Stomach smooth muscle (tissue), 2 donors: ENCODE results near the gene TBX5.
"Not testable (repeated sequence)": the region's sequence is repeated elsewhere in the genome, so short reads cannot be mapped to it uniquely, and the experiment has no call there.

Source experiments
- H3K27ac ChIP-seq: one replicate; pipeline ENCODE4 v1.7.0; 2013; ENCODE audit warnings: mild to moderate bottlenecking, low read length, inconsistent platforms
- H3K27me3 ChIP-seq, 2 donors: one replicate each; pipeline ENCODE4 v1.7.0; 2013; ENCODE audit warnings: low read length in 2 of 2; ENCODE audit not compliant: insufficient read depth in 2 of 2, control insufficient read depth in 1 of 2
- H3K36me3 ChIP-seq, 2 donors: one replicate each; pipeline ENCODE4 v1.7.0; 2013; ENCODE audit warnings: low read length in 2 of 2; ENCODE audit not compliant: control insufficient read depth in 2 of 2, insufficient read depth in 2 of 2
- H3K4me1 ChIP-seq: one replicate; pipeline ENCODE4 v1.7.0; 2013; ENCODE audit warnings: low read length; ENCODE audit not compliant: control insufficient read depth, insufficient read depth
- H3K4me3 ChIP-seq, 2 donors: one replicate each; pipeline ENCODE4 v1.7.0; 2013; ENCODE audit warnings: low read length in 2 of 2
- H3K9ac ChIP-seq, 2 donors: one replicate each; pipeline ENCODE4 v1.7.0; 2013; ENCODE audit warnings: low read length in 2 of 2, mild to moderate bottlenecking in 1 of 2
- H3K9me3 ChIP-seq, 2 donors: one replicate each; pipeline ENCODE4 v1.7.0; 2013; ENCODE audit warnings: low read length in 2 of 2; ENCODE audit not compliant: control insufficient read depth in 2 of 2
- donor health status: healthy.
- donor health status: Pancreatic carcinoma.

The TBX5 gene

GRCh38 chr12:114368685-114369452 is 37.1 kb downstream of the TBX5 start:
- H3K4me3 ChIP-seq = no peak overlapping the region
- no peaks in the 10 kb centered on the region for H3K36me3 ChIP-seq
- H3K9me3 ChIP-seq = peaks cover 0 to 3% of the 10 kb centered on the region in 2 donors
- no peak overlapping the region for H3K27ac ChIP-seq
- no peak overlapping the region for H3K9ac ChIP-seq
- peaks cover 0 to 8% of the 10 kb centered on the region in 2 donors for H3K27me3 ChIP-seq
- no peaks in the 10 kb centered on the region for H3K4me1 ChIP-seq

GRCh38 chr12:114361992-114362391 is 44.0 kb downstream of the TBX5 start:
- no peaks in the 10 kb centered on the region for H3K4me1 ChIP-seq
- no peaks in the 10 kb centered on the region for H3K36me3 ChIP-seq
- peaks cover under 1 to 3% of the 10 kb centered on the region in 2 donors for H3K9me3 ChIP-seq
- H3K27me3 ChIP-seq = peaks cover 0 to 6% of the 10 kb centered on the region in 2 donors
- H3K4me3 ChIP-seq = no peak overlapping the region
- H3K27ac ChIP-seq = no peak overlapping the region
- no peak overlapping the region for H3K9ac ChIP-seq

GRCh38 chr12:114361545-114361944 is 44.4 kb downstream of the TBX5 start:
- peaks cover 3% of the 10 kb centered on the region in 2 donors for H3K9me3 ChIP-seq
- H3K9ac ChIP-seq = no peak overlapping the region
- no peak overlapping the region for H3K27ac ChIP-seq
- peaks cover 0 to 8% of the 10 kb centered on the region in 2 donors for H3K27me3 ChIP-seq
- no peaks in the 10 kb centered on the region for H3K36me3 ChIP-seq
- no peaks in the 10 kb centered on the region for H3K4me1 ChIP-seq
- no peak overlapping the region for H3K4me3 ChIP-seq

- Histone ChIP-seq H3K27me3 (peaks cover 0 to 10% of the 10 kb centered on the region in 2 donors), H3K27ac (no peak overlapping the region), H3K36me3 (no peaks in the 10 kb centered on the region), H3K9ac (no peak overlapping the region), H3K4me3 (no peak overlapping the region), H3K9me3 (peaks cover 0 to 3% of the 10 kb centered on the region in 2 donors), H3K4me1 (no peaks in the 10 kb centered on the region)
These were observed 45.5 kb downstream of the TBX5 start for GRCh38 chr12:114360485-114360884.

DNA sequence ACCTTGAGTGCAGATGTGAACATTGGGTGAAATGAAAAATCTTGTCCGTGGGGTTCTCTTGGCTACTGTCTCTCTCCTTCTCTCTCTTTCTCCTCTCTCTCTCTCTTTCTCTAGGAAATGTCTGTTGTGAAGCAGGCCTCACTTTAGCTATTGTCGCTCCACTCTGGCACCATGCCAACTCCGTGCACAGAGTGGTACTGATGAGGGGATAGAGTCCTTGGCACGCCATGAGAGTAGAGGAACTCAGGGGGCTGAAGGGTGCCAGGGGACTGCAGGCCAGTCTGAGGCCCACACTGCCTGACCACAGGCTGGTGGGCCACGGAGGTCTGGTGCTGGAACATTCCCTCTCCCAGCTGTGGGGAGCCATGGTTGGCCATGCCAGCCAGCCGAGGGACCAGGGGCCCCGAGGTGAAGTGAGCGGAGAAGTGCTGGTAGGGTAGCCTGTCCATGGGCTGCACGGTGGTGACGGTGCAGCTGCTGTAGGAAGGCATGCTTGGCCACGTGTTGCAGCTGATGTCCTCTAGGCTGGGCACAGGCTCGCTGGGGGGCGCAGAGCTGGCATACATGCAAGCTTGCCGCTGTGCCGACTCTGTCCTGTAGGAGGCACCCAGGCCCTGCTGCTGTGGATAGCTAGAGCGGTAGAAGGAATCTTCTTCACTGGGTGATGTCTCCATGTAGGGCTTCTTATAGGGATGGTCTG is 50.4 kb downstream of the TBX5 start:
- Histone ChIP-seq H3K36me3 (no peaks in the 10 kb centered on the region), H3K9me3 (peaks cover 0 to 3% of the 10 kb centered on the region in 2 donors), H3K4me1 (no peaks in the 10 kb centered on the region), H3K27me3 (peaks cover 0 to 9% of the 10 kb centered on the region in 2 donors), H3K27ac (no peak overlapping the region), H3K9ac (no peak overlapping the region), H3K4me3 (no peak overlapping the region)

DNA sequence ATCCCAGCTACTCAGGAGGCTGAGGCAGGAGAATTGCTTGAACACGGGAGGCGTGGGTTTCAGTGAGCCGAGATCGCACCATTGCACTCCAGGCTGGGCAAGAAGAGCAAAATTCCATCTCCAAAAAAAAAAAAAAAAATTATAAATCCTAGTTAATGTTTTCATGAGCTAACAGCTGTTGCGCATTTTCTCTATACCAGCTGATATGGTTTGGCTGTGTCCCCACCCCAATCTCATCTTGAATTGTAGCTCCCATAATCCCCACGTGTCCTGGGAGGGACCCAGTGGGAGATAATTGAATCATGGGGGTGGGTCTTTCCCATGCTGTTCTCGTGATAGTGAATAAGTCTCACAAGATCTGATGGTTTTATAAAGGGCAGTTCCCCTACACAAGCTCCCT is 56.7 kb downstream of the TBX5 start:
- not testable (repeated sequence) for H3K36me3 ChIP-seq, H3K27ac ChIP-seq, H3K4me3 ChIP-seq, H3K27me3 ChIP-seq, H3K9ac ChIP-seq, H3K9me3 ChIP-seq, H3K4me1 ChIP-seq

DNA sequence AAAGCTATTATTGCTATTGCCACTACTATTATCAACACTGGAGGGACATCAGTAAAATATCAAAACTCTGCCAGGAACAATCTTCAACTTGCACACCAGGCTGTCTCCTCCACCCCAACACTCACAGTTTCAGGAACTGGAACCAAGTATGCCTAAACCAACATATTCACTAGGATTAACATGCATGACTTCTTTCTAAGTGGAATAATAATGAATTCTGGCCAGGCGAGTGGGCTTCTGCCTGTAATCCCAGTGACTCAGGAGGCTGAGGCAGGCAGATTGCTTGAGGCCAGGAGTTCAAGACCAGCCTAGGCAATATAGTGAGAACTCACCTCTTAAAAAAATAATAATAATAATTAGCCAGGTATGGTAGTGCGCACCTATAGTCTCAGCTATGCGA is 58.1 kb downstream of the TBX5 start:
- Histone ChIP-seq H3K27ac (no peak overlapping the region), H3K27me3 (peaks cover 0 to 2% of the 10 kb centered on the region in 2 donors), H3K9ac (no peak overlapping the region), H3K4me3 (no peak overlapping the region), H3K36me3 (no peaks in the 10 kb centered on the region), H3K9me3 (no peaks in the 10 kb centered on the region), H3K4me1 (no peaks in the 10 kb centered on the region)

DNA sequence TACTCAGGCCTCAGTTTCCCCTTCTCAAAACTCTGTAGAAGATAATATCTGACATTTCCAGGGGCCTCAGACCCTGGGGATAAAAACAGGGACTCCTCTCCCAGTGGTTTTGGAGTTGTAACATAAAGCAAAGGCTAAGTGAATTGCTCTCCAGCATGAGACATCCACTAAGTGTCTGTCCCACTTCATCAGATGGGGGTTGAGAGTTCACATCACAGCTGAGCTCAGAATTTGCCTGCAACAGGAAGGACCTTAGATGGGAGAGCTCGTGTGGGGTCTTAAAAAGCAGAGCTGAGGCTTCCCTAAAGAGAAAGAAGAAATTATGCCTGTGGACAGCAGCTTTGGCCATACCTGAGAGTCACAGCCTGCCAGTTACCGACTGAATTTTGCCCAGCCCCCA is 61.1 kb downstream of the TBX5 start:
- Histone ChIP-seq H3K9me3 (no peaks in the 10 kb centered on the region), H3K36me3 (no peaks in the 10 kb centered on the region), H3K27ac (no peak overlapping the region), H3K4me1 (no peaks in the 10 kb centered on the region), H3K4me3 (no peak overlapping the region), H3K9ac (no peak overlapping the region), H3K27me3 (peaks cover 2 to 5% of the 10 kb centered on the region in 2 donors)

DNA sequence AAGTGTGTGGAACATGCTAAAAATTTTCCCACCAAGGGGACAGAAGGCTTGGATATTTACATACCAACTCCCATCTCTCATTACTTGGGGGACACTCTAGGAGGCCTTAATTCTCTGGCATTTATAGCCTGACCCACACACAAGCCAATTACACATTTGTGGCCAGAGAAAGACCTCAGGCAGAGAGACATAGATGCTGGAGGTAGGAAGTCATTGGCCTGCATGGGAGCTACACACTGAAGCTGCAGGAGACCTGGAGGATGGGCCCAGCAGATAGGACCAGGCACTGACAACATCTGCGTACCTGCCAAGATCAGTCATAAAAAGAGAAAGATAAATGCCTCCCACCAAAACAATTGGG is 61.7 kb downstream of the TBX5 start:
- Histone ChIP-seq H3K4me3 (no peak overlapping the region), H3K36me3 (no peaks in the 10 kb centered on the region), H3K27me3 (peaks cover 2 to 5% of the 10 kb centered on the region in 2 donors), H3K9ac (no peak overlapping the region), H3K4me1 (no peaks in the 10 kb centered on the region), H3K9me3 (no peaks in the 10 kb centered on the region), H3K27ac (no peak overlapping the region)

- H3K27me3 ChIP-seq = peaks cover 2 to 5% of the 10 kb centered on the region in 2 donors
- no peak overlapping the region for H3K9ac ChIP-seq
- no peaks in the 10 kb centered on the region for H3K4me1 ChIP-seq
- H3K36me3 ChIP-seq = no peaks in the 10 kb centered on the region
- no peak overlapping the region for H3K4me3 ChIP-seq
- H3K27ac ChIP-seq = no peak overlapping the region
- H3K9me3 ChIP-seq = no peaks in the 10 kb centered on the region
These were observed 62.2 kb downstream of the TBX5 start for GRCh38 chr12:114343585-114344302.
